ENCODE results near the gene NPEPL1.

- no peak for TF ChIP-seq CTCF (IDR thresholded peaks at IDR 0.05)
- no peak for TF ChIP-seq POLR2A (IDR thresholded peaks at IDR 0.05)
- TF ChIP-seq POLR2AphosphoS5 (IDR thresholded peaks at IDR 0.05), result no peak
These were observed 44.6 kb downstream of the NPEPL1 start for GRCh38 chr20:58737198-58737597.

Data from breast epithelium (tissue), 3 donors.